IMR-90 (cell line): ENCODE measurements around the gene SREK1. TPM values are rescaled to one million over a fixed set of nuclear protein-coding genes. Genes with fewer than 3 reads are reported as not detected.

Experiments
- ATAC-seq: fragments of 200-7000 bp; cut with Tn5 transposase; 2 replicates; pipeline ENCODE4 v1.9.1; 2020; ENCODE audit warnings: low read depth, mild to moderate bottlenecking, moderate library complexity
- BruUV-seq: library from RNA; stranded (reverse); fragments of 400-500 nt; replicated peaks from 2 replicates; lab custom pipeline; 2021; lab: Mats Ljungman, UMichigan
- CTCF ChIA-PET: fragments of 300-600 bp; formaldehyde crosslinking; extraction: SDS; loops from one replicate; lab custom pipeline; 2021; ENCODE audit warnings: antibody characterized with exemption; lab: Yijun Ruan, JAX
- POLR2A ChIA-PET: fragments of 300-600 bp; sonication (Branson Sonifier 250); formaldehyde crosslinking; loops from one replicate; lab custom pipeline; 2022; ENCODE audit warnings: antibody characterized with exemption; ENCODE audit not compliant: unreplicated experiment; lab: Charles Lee
- DNase-seq: peaks from one replicate; pipeline ENCODE4 v3.0.0; 2013
- H2AFZ ChIP-seq: replicated peaks from 2 replicates; pipeline ENCODE3; 2013; ENCODE audit warnings: low read length, mild to moderate bottlenecking; ENCODE audit not compliant: poor library complexity
- H2AK5ac ChIP-seq: 2 replicates; pipeline ENCODE4 v1.6.1; 2013; ENCODE audit warnings: low read depth, low read length, inconsistent platforms
- H2AK9ac ChIP-seq: replicated peaks from 2 replicates; pipeline ENCODE3; 2013; ENCODE audit warnings: mild to moderate bottlenecking, low read depth, low read length, moderate library complexity; ENCODE audit not compliant: poor library complexity
- H2BK120ac ChIP-seq: 2 replicates; pipeline ENCODE4 v1.6.1; 2013; ENCODE audit warnings: low read depth, low read length, inconsistent platforms
- H2BK15ac ChIP-seq: 3 replicates; pipeline ENCODE4 v1.6.1; 2013; ENCODE audit warnings: low read depth, low read length, inconsistent platforms
- H2BK20ac ChIP-seq: 2 replicates; pipeline ENCODE4 v1.6.1; 2013; ENCODE audit warnings: low read depth, mild to moderate bottlenecking, inconsistent platforms, low read length, moderate library complexity
- H2BK5ac ChIP-seq: 2 replicates; pipeline ENCODE4 v1.6.1; 2013; ENCODE audit warnings: mild to moderate bottlenecking, low read depth, low read length, inconsistent platforms; ENCODE audit not compliant: poor library complexity, severe bottlenecking
- H3K14ac ChIP-seq: replicated peaks from 2 replicates; pipeline ENCODE4 v1.6.1; 2013; ENCODE audit warnings: low read depth, low read length, inconsistent platforms
- H3K18ac ChIP-seq: 2 replicates; pipeline ENCODE4 v1.6.1; 2013; ENCODE audit warnings: low read depth, low read length, control low read depth
- H3K23ac ChIP-seq: 2 replicates; pipeline ENCODE4 v1.6.1; 2013; ENCODE audit warnings: low read depth, low read length, inconsistent platforms
- H3K27ac ChIP-seq: 2 replicates; pipeline ENCODE4 v1.5.1; 2013; ENCODE audit warnings: mild to moderate bottlenecking, control low read depth, low read length; ENCODE audit not compliant: insufficient read depth
- H3K27me3 ChIP-seq: 2 replicates; pipeline ENCODE4 v1.6.1; 2013; ENCODE audit warnings: low read length; ENCODE audit not compliant: control insufficient read depth, insufficient read depth
- H3K36me3 ChIP-seq: 2 replicates; pipeline ENCODE4 v1.6.1; 2013; ENCODE audit warnings: low read length, mixed read lengths; ENCODE audit not compliant: control insufficient read depth, insufficient read depth
- H3K4ac ChIP-seq: 2 replicates; pipeline ENCODE4 v1.6.1; 2013; ENCODE audit warnings: low read depth, low read length, inconsistent platforms
- H3K4me1 ChIP-seq: 2 replicates; pipeline ENCODE4 v1.6.1; 2013; ENCODE audit warnings: low read length, mixed read lengths; ENCODE audit not compliant: control insufficient read depth, insufficient read depth
- H3K4me2 ChIP-seq: 2 replicates; pipeline ENCODE4 v1.6.1; 2013; ENCODE audit warnings: low read depth, mild to moderate bottlenecking, control low read depth, low read length, moderate library complexity
- H3K4me3 ChIP-seq: 2 replicates; pipeline ENCODE4 v1.5.1; 2013; ENCODE audit warnings: low read depth, mild to moderate bottlenecking, control low read depth, low read length, moderate library complexity; ENCODE audit not compliant: insufficient read depth
- H3K56ac ChIP-seq: 2 replicates; pipeline ENCODE4 v1.6.1; 2013; ENCODE audit warnings: low read length, inconsistent platforms; ENCODE audit not compliant: insufficient read depth; ENCODE audit errors: extremely low read depth
- H3K79me1 ChIP-seq, 2 experiments: 2 replicates each; pipeline ENCODE4 v1.6.1; 2013; ENCODE audit warnings: low read length in 2 of 2, inconsistent platforms in 1 of 2, low read depth in 1 of 2
- H3K9ac ChIP-seq: 2 replicates; pipeline ENCODE4 v1.6.1; 2013; ENCODE audit warnings: low read depth, low read length, control low read depth
- H3K9me1 ChIP-seq: 2 replicates; pipeline ENCODE4 v1.6.1; 2013; ENCODE audit warnings: low read length, inconsistent platforms; ENCODE audit not compliant: insufficient read depth
- H3K9me3 ChIP-seq: 2 replicates; pipeline ENCODE4 v1.6.1; 2013; ENCODE audit warnings: low read length; ENCODE audit not compliant: control insufficient read depth, insufficient read depth
- H4K20me1 ChIP-seq: 2 replicates; pipeline ENCODE4 v1.6.1; 2013; ENCODE audit warnings: low read length, inconsistent platforms; ENCODE audit not compliant: insufficient read depth
- H4K5ac ChIP-seq: 2 replicates; pipeline ENCODE4 v1.6.1; 2013; ENCODE audit warnings: mild to moderate bottlenecking, low read depth, low read length, control low read depth
- H4K8ac ChIP-seq, 2 experiments: 2 replicates each; pipeline ENCODE4 v1.6.1; 2013; ENCODE audit warnings: low read depth in 2 of 2, low read length in 2 of 2, control low read depth in 1 of 2, inconsistent platforms in 1 of 2
- H4K91ac ChIP-seq: 2 replicates; pipeline ENCODE4 v1.6.1; 2013; ENCODE audit warnings: low read depth, low read length, inconsistent platforms; ENCODE audit not compliant: insufficient read depth
- FOS ChIP-seq: fragments of 150-350 bp; IDR thresholded peaks from 2 replicates; pipeline ENCODE4 v1.6.1; 2016; ENCODE audit warnings: low read depth, low read length
- MXI1 ChIP-seq: IDR thresholded peaks from 2 replicates; pipeline ENCODE4 v1.6.1; 2012; ENCODE audit warnings: low read depth, mild to moderate bottlenecking, low read length, moderate library complexity, borderline replicate concordance
- WGBS, 2 experiments: methylation state at CpG; one replicate each; pipeline versions ENCODE4 v1.1.5 to v1.1.7; 2013; ENCODE audit warnings: missing lambda C conversion rate in 2 of 2; ENCODE audit not compliant: insufficient read length in 1 of 2; ENCODE audit errors: extremely low coverage in 2 of 2; 5-methylcytosine and 5-hydroxymethylcytosine counted together
- dilution Hi-C: fragments of 300-500 bp; cut with HindIII; formaldehyde crosslinking; loops from one replicate; pipeline ENCODE4 v1.14.3; 2018; ENCODE audit warnings: low sequenced_read_pairs; ENCODE audit not compliant: unreplicated experiment
- in situ Hi-C: fragments of 300-500 bp; cut with MboI; formaldehyde crosslinking; loops from 3 replicates; pipeline ENCODE4 v1.14.3; 2019; ENCODE audit warnings: low sequenced_read_pairs, inconsistent platforms, mixed read lengths
- intact Hi-C: fragments of 100-400 bp; cut with micrococcal nuclease; formaldehyde crosslinking; loops from 2 replicates; pipeline ENCODE4 v1.10.0; 2022
- polyA plus RNA-seq, 3 experiments: library from polyadenylated mRNA; depleted of rRNA; stranded (reverse); fragments of >200 nt; gene quantifications; 2 replicates each; pipeline ENCODE4 v1.2.3, GENCODE V29; 2012; ENCODE audit warnings: low replicate concordance in 1 of 3
- total RNA-seq: library from RNA; depleted of rRNA; stranded (reverse); fragments of >200 nt; gene quantifications from 2 replicates; pipeline ENCODE4 v1.2.3, GENCODE V29; 2012

Gene SREK1
- total and polyA plus RNA-seq, 2 of the 4 experiments (the other 2 are of a cell fraction): 23.0 to 36.2 TPM

GRCh38 chr5:66144834-66145390 lies 812 bp downstream of the SREK1 start:
- ChIA-PET POLR2A (interaction anchor here (0.5 to 0.6 kb wide), 4 partner anchors 63 to 1251 kb away, joined by 3 to 6 read pairs (median 6); no protein-coding TSS in a partner anchor), CTCF (no interaction called here)
- Histone ChIP-seq H3K4me1 (peaks cover 2% of the 10 kb centered on the region), H4K91ac (peak overlapping the region; percentile 76), H3K14ac (peak overlapping the region; percentile 83), H3K36me3 (no peaks in the 10 kb centered on the region), H3K79me1 (peaks cover 0 to 19% of the 10 kb centered on the region in 2 experiments; a peak in 3 of 4 replicates), H2AK9ac (peak overlapping the region; percentile 21), H2BK20ac (no peak overlapping the region), H3K4me2 (peak overlapping the region; percentile 89), H4K5ac (peak overlapping the region; percentile 86), H3K18ac (peak overlapping the region; percentile 80), H3K23ac (peak overlapping the region; percentile 83), H3K27me3 (no peaks in the 10 kb centered on the region), H4K8ac (peak overlapping the region; percentile 95 to 97), H3K4me3 (peak overlapping the region; percentile 93), H4K20me1 (peaks cover 15% of the 10 kb centered on the region), H2AK5ac (peak overlapping the region; percentile 53), H3K4ac (peak overlapping the region; percentile 90), H3K27ac (peak overlapping the region; percentile 79), H2AFZ (peak overlapping the region; percentile 93), H2BK120ac (peak overlapping the region; percentile 75), H2BK15ac (peak overlapping the region; percentile 35; the same call in 1 of the 3 replicates), H3K56ac (peak overlapping the region; percentile 94), H3K9me1 (no peaks in the 10 kb centered on the region), H2BK5ac (peak overlapping the region; percentile 79), H3K9ac (peak overlapping the region; percentile 85), H3K9me3 (no peaks in the 10 kb centered on the region)
- intact Hi-C loops (loop anchor here (2.0 to 10.0 kb wide), 4 partner anchors 218 to 520 kb away; partner anchors contain the start of genes ERBIN, NLN, SGTB and SHLD3), dilution Hi-C loops (no loop called here), in situ Hi-C loops (no loop called here)
- ATAC-seq (peak; percentile 52), DNase-seq (no peak)
- TF ChIP-seq FOS (no peak), MXI1 (peak; percentile 65; the same call in 1 of the 2 replicates)
- BruUV-seq: TSS peak; percentile 43
- WGBS, 2 experiments: 0% methylated on average over 8 of the region's 22 CpGs; no CpG with 5 or more reads in 1 of the 2 experiments
